Measurements from ENCODE around the gene DHRS13. TPM values are rescaled to one million over a fixed set of nuclear protein-coding genes. Genes with fewer than 3 reads are reported as not detected.
"Not testable (repeated sequence)": the region's sequence is repeated elsewhere in the genome, so short reads cannot be mapped to it uniquely, and the experiment has no call there.

DHRS13 gene
- total and polyA plus RNA-seq, 2 donors (not counting 1 experiment from before 2014, with no cell fraction given), result 2.6 to 7.8 TPM

- no peak overlapping the region for H3K4me2 ChIP-seq (ENCODE audit: extremely low read depth, insufficient read depth, low read length)
- no peaks in the 10 kb centered on the region for H3K79me2 ChIP-seq (ENCODE audit: control insufficient read depth, insufficient read depth, low read length)
- H3K36me3 ChIP-seq (ENCODE audit: control insufficient read depth, insufficient read depth, low read length), result peaks cover 11% of the 10 kb centered on the region
- no peak overlapping the region for H3K4me3 ChIP-seq (replicated peaks in 1 of 4; ENCODE audit: control extremely low read depth in 1 of 4, insufficient read depth in 1 of 4, low read depth in 3 of 4, low read length in 4 of 4)
- no peaks in the 10 kb centered on the region for H3K27me3 ChIP-seq (ENCODE audit: control insufficient read depth, insufficient read depth, low read length)
- H3K9me3 ChIP-seq (ENCODE audit: control insufficient read depth, insufficient read depth, low read depth, low read length), result no peaks in the 10 kb centered on the region
- no peak overlapping the region for H3K27ac ChIP-seq (ENCODE audit: insufficient read depth, low read length)
- TF ChIP-seq EZH2 (IDR thresholded peaks at IDR 0.05; ENCODE audit: low read length, missing control alignments) (no peak), CTCF (conservative IDR thresholded peaks at IDR 0.05 in 1 of 2, IDR thresholded peaks at IDR 0.05 in 1 of 2; ENCODE audit: low read depth in 1 of 2, low read length in 2 of 2) (no peak)
- H2AFZ ChIP-seq (ENCODE audit: low read length), result no peak overlapping the region
- no peaks in the 10 kb centered on the region for H4K20me1 ChIP-seq (ENCODE audit: control insufficient read depth, extremely low read depth, insufficient read depth, low read length)
- no peak overlapping the region for H3K9ac ChIP-seq (ENCODE audit: insufficient read depth, low read length)
- peaks cover 19% of the 10 kb centered on the region for H3K4me1 ChIP-seq (ENCODE audit: control insufficient read depth, extremely low read depth, insufficient read depth, low read length)
- no peak for DNase-seq (ENCODE audit: low read depth in 2 of 2)
Measured at GRCh38 chr17:28904800-28905199, 1.9 kb upstream of the DHRS13 start.

- H3K79me2 ChIP-seq (ENCODE audit: control insufficient read depth, insufficient read depth, low read length); H2AFZ ChIP-seq (ENCODE audit: low read length); H3K27me3 ChIP-seq (ENCODE audit: control insufficient read depth, insufficient read depth, low read length); DNase-seq (ENCODE audit: low read depth in 2 of 2); H4K20me1 ChIP-seq (ENCODE audit: control insufficient read depth, extremely low read depth, insufficient read depth, low read length); H3K9me3 ChIP-seq (ENCODE audit: control insufficient read depth, insufficient read depth, low read depth, low read length); H3K27ac ChIP-seq (ENCODE audit: insufficient read depth, low read length); H3K9ac ChIP-seq (ENCODE audit: insufficient read depth, low read length): not testable (repeated sequence)
- peak overlapping the region; percentile 62 for H3K4me2 ChIP-seq (ENCODE audit: extremely low read depth, insufficient read depth, low read length)
- peaks cover 11% of the 10 kb centered on the region for H3K4me1 ChIP-seq (ENCODE audit: control insufficient read depth, extremely low read depth, insufficient read depth, low read length)
- H3K36me3 ChIP-seq (ENCODE audit: control insufficient read depth, insufficient read depth, low read length), result peaks cover 11% of the 10 kb centered on the region
- peak overlapping the region in 2 of 4 experiments; percentile 38 to 42 for H3K4me3 ChIP-seq (replicated peaks in 1 of 4; ENCODE audit: control extremely low read depth in 1 of 4, insufficient read depth in 1 of 4, low read depth in 3 of 4, low read length in 4 of 4)
Measured at GRCh38 chr17:28903546-28903841, 615 bp upstream of the DHRS13 start.

GRCh38 chr17:28901866-28902818 lies 737 bp downstream of the DHRS13 start:
- Histone ChIP-seq H3K27me3 (ENCODE audit: control insufficient read depth, insufficient read depth, low read length) (no peaks in the 10 kb centered on the region), H2AFZ (ENCODE audit: low read length) (peak overlapping the region; percentile 58), H3K36me3 (ENCODE audit: control insufficient read depth, insufficient read depth, low read length) (peaks cover 8% of the 10 kb centered on the region), H3K79me2 (ENCODE audit: control insufficient read depth, insufficient read depth, low read length) (no peaks in the 10 kb centered on the region), H3K4me2 (ENCODE audit: extremely low read depth, insufficient read depth, low read length) (peak overlapping the region; percentile 64), H3K4me1 (ENCODE audit: control insufficient read depth, extremely low read depth, insufficient read depth, low read length) (peaks cover 7% of the 10 kb centered on the region), H3K9ac (ENCODE audit: insufficient read depth, low read length) (peak overlapping the region; percentile 55), H4K20me1 (ENCODE audit: control insufficient read depth, extremely low read depth, insufficient read depth, low read length) (no peaks in the 10 kb centered on the region), H3K9me3 (ENCODE audit: control insufficient read depth, insufficient read depth, low read depth, low read length) (no peaks in the 10 kb centered on the region), H3K4me3 (replicated peaks in 1 of 4; ENCODE audit: control extremely low read depth in 1 of 4, insufficient read depth in 1 of 4, low read depth in 3 of 4, low read length in 4 of 4) (peak overlapping the region; percentile 50 to 69 (median 59)), H3K27ac (ENCODE audit: insufficient read depth, low read length) (peak overlapping the region; percentile 30)
- TF ChIP-seq EZH2 (IDR thresholded peaks at IDR 0.05; ENCODE audit: low read length, missing control alignments) (no peak), CTCF (conservative IDR thresholded peaks at IDR 0.05 in 1 of 2, IDR thresholded peaks at IDR 0.05 in 1 of 2; ENCODE audit: low read depth in 1 of 2, low read length in 2 of 2) (no peak)
- DNase-seq (ENCODE audit: low read depth in 2 of 2), result peak; percentile 8 to 35

Measured in fibroblast of lung (primary cell).